Progenitor cell of endocrine pancreas (in vitro differentiated cells): ENCODE results near the gene C11orf86. TPM values are rescaled to one million over a fixed set of nuclear protein-coding genes. Genes with fewer than 3 reads are reported as not detected.
A peak's percentile ranks its signal among the peaks of the same experiment; 100 is the strongest.

Experiments
- DNase-seq: peaks from one replicate; pipeline ENCODE4 v3.0.0; 2021; ENCODE audit warnings: low spot score; ENCODE audit not compliant: unreplicated experiment
- H3K27ac Mint-ChIP-seq: 2 replicates; pipeline ENCODE4 v1.8.0; 2021; ENCODE audit warnings: mild to moderate bottlenecking, moderate library complexity, mixed read lengths
- H3K27me3 Mint-ChIP-seq: 2 replicates; pipeline ENCODE4 v1.8.0; 2021; ENCODE audit warnings: mixed read lengths
- H3K36me3 Mint-ChIP-seq: 2 replicates; pipeline ENCODE4 v1.8.0; 2022; ENCODE audit warnings: mixed read lengths; ENCODE audit not compliant: insufficient read depth
- H3K4me1 Mint-ChIP-seq: 2 replicates; pipeline ENCODE4 v1.8.0; 2021; ENCODE audit warnings: low read depth, mixed read lengths
- H3K4me3 Mint-ChIP-seq: 2 replicates; pipeline ENCODE4 v1.8.0; 2021; ENCODE audit warnings: low read depth, mild to moderate bottlenecking, moderate library complexity, mixed read lengths
- H3K9me3 Mint-ChIP-seq: 2 replicates; pipeline ENCODE4 v1.8.0; 2021; ENCODE audit warnings: low read depth, mixed read lengths
- total RNA-seq: library from RNA; stranded (reverse); gene quantifications from 2 replicates; pipeline ENCODE4 v1.2.1, GENCODE V29; 2021
- TF ChIP-seq, protein P1 (sequence below): fragments of 200-600 bp; sonication (generic); IDR thresholded peaks from one replicate; pipeline ENCODE4 v1.5.0; 2021; ENCODE audit warnings: antibody characterized with exemption, mild to moderate bottlenecking; ENCODE audit not compliant: unreplicated experiment

C11orf86 gene
- total RNA-seq, 1 donor from 2014 or later, result not detected

GRCh38 chr11:67015048-67015447, 39.9 kb downstream of the C11orf86 start:
- Mint-ChIP-seq H3K4me3 (no peak overlapping the region), H3K27ac (no peak overlapping the region), H3K27me3 (peaks cover 23% of the 10 kb centered on the region), H3K36me3 (no peaks in the 10 kb centered on the region), H3K9me3 (no peaks in the 10 kb centered on the region), H3K4me1 (no peaks in the 10 kb centered on the region)
- no peak for DNase-seq
- TF ChIP-seq, protein P1, sequence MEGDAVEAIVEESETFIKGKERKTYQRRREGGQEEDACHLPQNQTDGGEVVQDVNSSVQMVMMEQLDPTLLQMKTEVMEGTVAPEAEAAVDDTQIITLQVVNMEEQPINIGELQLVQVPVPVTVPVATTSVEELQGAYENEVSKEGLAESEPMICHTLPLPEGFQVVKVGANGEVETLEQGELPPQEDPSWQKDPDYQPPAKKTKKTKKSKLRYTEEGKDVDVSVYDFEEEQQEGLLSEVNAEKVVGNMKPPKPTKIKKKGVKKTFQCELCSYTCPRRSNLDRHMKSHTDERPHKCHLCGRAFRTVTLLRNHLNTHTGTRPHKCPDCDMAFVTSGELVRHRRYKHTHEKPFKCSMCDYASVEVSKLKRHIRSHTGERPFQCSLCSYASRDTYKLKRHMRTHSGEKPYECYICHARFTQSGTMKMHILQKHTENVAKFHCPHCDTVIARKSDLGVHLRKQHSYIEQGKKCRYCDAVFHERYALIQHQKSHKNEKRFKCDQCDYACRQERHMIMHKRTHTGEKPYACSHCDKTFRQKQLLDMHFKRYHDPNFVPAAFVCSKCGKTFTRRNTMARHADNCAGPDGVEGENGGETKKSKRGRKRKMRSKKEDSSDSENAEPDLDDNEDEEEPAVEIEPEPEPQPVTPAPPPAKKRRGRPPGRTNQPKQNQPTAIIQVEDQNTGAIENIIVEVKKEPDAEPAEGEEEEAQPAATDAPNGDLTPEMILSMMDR, result no peak

DNA sequence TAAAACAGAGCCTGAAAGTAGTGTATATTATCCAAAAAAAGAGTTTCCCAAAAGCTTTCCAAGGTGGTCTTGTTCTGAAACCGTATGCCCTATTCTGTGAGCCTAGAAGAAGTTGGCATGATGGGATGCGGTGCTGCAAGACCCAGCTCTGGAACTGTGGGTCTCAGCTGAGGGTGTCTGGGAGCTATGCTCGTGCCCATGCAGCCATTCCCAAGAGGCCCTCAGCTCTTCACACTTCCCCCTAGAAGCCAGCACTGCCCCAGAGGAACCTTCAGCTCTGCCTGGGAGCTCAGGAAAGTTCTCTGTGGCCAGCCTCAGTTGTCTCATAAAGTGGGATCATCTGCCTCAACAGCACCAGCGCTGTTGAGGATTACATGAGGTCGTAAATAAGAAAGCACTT, 41.4 kb downstream of the C11orf86 start:
- TF ChIP-seq, protein P1, result no peak
- peaks cover 36% of the 10 kb centered on the region for H3K27me3 Mint-ChIP-seq
- DNase-seq, result no peak
- H3K4me3 Mint-ChIP-seq, result no peak overlapping the region
- H3K4me1 Mint-ChIP-seq, result no peaks in the 10 kb centered on the region
- no peaks in the 10 kb centered on the region for H3K36me3 Mint-ChIP-seq
- no peaks in the 10 kb centered on the region for H3K9me3 Mint-ChIP-seq
- no peak overlapping the region for H3K27ac Mint-ChIP-seq

DNA sequence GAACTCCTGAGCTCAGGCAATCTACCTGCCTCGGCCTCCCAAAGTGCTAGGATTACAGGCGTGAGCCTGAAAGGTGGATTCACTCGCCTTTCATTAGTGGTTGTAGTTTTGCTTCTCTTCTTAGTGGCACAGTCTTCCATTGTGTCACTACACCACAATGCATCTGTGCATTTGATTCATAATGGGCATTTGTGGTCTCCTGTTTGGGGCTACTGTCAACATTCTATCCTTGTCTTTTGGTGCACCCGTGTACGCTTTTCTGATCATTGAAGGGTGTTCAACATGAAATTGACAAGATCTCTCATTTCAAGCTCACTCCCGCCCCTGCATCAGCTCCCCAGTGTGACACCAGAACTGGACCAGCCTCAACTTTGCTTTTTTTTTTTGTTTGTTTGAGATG, 45.8 kb downstream of the C11orf86 start:
- Mint-ChIP-seq H3K4me3 (no peak overlapping the region), H3K9me3 (no peaks in the 10 kb centered on the region), H3K27me3 (peaks cover 56% of the 10 kb centered on the region), H3K4me1 (no peaks in the 10 kb centered on the region), H3K27ac (no peak overlapping the region), H3K36me3 (no peaks in the 10 kb centered on the region)
- TF ChIP-seq, protein P1, result no peak
- DNase-seq, result no peak

DNA sequence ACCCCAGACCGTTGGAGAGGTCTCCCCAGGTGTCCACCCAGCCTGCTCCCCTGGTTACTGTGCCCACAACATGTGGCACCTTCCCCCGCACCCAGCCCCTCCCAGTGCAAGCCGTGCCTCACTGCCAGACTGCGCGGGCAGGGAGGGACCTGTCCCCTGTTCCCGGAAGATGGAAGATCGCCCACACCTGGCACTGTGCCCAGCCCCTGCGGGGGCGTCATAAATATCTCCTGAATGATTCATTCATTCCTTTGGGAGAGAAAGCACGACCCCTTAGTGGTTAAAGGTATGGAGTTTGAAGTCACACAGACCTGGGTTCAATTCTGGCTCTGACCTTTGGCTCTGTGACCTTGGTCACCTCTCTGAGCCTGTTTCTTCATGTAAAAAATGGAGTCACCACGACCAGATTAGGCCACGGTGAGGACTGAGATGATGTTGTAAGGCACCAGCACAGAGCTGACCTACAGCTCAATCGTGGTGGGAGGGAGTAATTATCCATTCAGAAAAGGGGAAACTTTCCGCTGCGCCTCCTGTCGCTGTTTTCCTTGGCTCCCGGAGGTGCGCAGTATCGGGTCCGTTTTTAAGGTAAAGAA, 47.3 kb downstream of the C11orf86 start:
- Mint-ChIP-seq H3K4me3 (peak overlapping the region; percentile 64), H3K27ac (peak overlapping the region; percentile 49), H3K27me3 (peaks cover 63% of the 10 kb centered on the region), H3K36me3 (no peaks in the 10 kb centered on the region), H3K9me3 (no peaks in the 10 kb centered on the region), H3K4me1 (no peaks in the 10 kb centered on the region)
- TF ChIP-seq, protein P1, result no peak
- DNase-seq, result no peak

- Mint-ChIP-seq H3K27me3 (peaks cover 63% of the 10 kb centered on the region), H3K4me1 (no peaks in the 10 kb centered on the region), H3K27ac (peak within 1 kb of the TSS; percentile 49), H3K4me3 (peak within 1 kb of the TSS; percentile 71), H3K36me3 (no peaks in the 10 kb centered on the region), H3K9me3 (no peaks in the 10 kb centered on the region)
- DNase-seq, result no peak
- TF ChIP-seq, protein P1, result no peak
These were observed 48.2 kb downstream of the C11orf86 start, which contains the start of gene SYT12 for GRCh38 chr11:67022961-67023956. TSS of gene SYT12 (plus strand) at chr11:67023134. CDS start at chr11:67030145, 7,011 bp downstream.
